ENCODE measurements around the gene ZNF746. TPM values are rescaled to one million over a fixed set of nuclear protein-coding genes. Genes with fewer than 3 reads are reported as not detected.
"Not testable (repeated sequence)": the region's sequence is repeated elsewhere in the genome, so short reads cannot be mapped to it uniquely, and the experiment has no call there.

ZNF746 gene
- total RNA-seq, 1 donor from 2014 or later, result 16.2 TPM

DNA sequence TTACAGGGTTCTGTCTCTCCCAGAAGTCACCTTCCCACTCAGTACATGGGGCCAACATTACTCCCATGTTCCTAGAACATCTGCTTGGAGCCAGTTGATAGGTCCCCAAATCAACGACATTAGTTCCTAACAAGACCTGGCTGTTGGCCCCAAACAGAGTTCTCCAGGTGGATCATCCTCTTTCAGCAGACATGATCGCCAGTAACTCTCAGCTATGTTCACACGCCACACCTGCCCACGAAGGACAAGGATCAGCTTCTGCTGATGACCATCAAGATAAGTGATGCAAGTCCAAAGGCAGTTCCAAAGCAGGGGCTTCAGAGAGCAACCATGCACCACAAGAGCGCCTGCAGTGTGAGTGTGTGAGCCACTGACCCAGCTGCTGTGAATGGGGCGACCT is 47.7 kb downstream of the ZNF746 start:
- Mint-ChIP-seq H3K4me3 (ENCODE audit: unreplicated experiment) (no peak overlapping the region), H3K27ac (ENCODE audit: unreplicated experiment) (no peak overlapping the region), H3K27me3 (ENCODE audit: low read depth) (no peaks in the 10 kb centered on the region), H3K36me3 (ENCODE audit: low read depth) (peaks cover 47% of the 10 kb centered on the region), H3K9me3 (ENCODE audit: low read depth) (no peaks in the 10 kb centered on the region), H3K4me1 (ENCODE audit: low read depth) (no peaks in the 10 kb centered on the region)
- TF ChIP-seq, protein P1, sequence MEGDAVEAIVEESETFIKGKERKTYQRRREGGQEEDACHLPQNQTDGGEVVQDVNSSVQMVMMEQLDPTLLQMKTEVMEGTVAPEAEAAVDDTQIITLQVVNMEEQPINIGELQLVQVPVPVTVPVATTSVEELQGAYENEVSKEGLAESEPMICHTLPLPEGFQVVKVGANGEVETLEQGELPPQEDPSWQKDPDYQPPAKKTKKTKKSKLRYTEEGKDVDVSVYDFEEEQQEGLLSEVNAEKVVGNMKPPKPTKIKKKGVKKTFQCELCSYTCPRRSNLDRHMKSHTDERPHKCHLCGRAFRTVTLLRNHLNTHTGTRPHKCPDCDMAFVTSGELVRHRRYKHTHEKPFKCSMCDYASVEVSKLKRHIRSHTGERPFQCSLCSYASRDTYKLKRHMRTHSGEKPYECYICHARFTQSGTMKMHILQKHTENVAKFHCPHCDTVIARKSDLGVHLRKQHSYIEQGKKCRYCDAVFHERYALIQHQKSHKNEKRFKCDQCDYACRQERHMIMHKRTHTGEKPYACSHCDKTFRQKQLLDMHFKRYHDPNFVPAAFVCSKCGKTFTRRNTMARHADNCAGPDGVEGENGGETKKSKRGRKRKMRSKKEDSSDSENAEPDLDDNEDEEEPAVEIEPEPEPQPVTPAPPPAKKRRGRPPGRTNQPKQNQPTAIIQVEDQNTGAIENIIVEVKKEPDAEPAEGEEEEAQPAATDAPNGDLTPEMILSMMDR (IDR thresholded peaks at IDR 0.05), result no peak
- no peak for DNase-seq (ENCODE audit: low spot score)

DNA sequence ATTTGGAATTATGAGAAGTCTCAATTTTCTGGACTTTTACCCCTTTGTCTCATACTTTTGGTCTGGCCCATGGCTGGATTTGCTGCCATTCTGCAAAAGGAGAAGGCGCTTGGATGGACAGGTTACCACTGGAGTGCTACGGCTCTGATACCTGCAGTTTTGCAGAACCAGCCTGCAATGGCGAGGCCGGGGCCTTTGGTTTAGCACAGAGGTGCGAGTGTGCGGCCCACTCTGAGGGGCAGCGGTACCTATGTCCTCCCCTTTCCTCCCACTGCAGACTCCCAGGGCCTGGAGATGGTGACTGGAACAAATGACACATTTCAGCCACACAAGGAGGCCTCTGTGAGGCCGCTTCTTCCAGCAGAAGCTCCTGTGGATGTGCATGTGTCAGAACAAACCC is 48.6 kb downstream of the ZNF746 start:
- no peak overlapping the region for H3K4me3 Mint-ChIP-seq (ENCODE audit: unreplicated experiment)
- H3K4me1 Mint-ChIP-seq (ENCODE audit: low read depth), result no peaks in the 10 kb centered on the region
- peaks cover 46% of the 10 kb centered on the region for H3K36me3 Mint-ChIP-seq (ENCODE audit: low read depth)
- H3K9me3 Mint-ChIP-seq (ENCODE audit: low read depth), result no peaks in the 10 kb centered on the region
- TF ChIP-seq, protein P1 (IDR thresholded peaks at IDR 0.05), result no peak
- no peaks in the 10 kb centered on the region for H3K27me3 Mint-ChIP-seq (ENCODE audit: low read depth)
- H3K27ac Mint-ChIP-seq (ENCODE audit: unreplicated experiment), result no peak overlapping the region
- no peak for DNase-seq (ENCODE audit: low spot score)

DNA sequence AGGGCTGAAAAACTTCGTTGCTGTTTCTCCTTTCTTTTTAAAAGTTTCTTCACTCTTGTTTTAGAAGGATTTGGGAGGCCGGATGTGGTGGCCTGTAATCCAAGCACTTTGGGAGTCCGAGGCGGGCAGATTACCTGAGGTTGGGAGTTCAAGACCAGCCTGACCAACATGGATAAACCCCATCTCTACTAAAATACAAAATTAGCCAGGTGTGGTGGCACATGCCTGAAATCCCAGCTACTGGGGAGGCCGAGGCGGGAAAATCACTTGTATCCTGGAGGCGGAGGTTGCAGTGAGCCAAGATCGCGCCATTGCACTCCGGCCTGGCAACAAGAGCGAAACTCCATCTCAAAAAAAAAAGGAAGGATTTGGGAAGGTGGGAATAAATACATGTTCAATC is 51.6 kb downstream of the ZNF746 start:
- not testable (repeated sequence) for H3K9me3 Mint-ChIP-seq (ENCODE audit: low read depth); DNase-seq (ENCODE audit: low spot score); H3K27me3 Mint-ChIP-seq (ENCODE audit: low read depth); H3K4me3 Mint-ChIP-seq (ENCODE audit: unreplicated experiment); H3K27ac Mint-ChIP-seq (ENCODE audit: unreplicated experiment); H3K4me1 Mint-ChIP-seq (ENCODE audit: low read depth)
- H3K36me3 Mint-ChIP-seq (ENCODE audit: low read depth), result peaks cover 44% of the 10 kb centered on the region

DNA sequence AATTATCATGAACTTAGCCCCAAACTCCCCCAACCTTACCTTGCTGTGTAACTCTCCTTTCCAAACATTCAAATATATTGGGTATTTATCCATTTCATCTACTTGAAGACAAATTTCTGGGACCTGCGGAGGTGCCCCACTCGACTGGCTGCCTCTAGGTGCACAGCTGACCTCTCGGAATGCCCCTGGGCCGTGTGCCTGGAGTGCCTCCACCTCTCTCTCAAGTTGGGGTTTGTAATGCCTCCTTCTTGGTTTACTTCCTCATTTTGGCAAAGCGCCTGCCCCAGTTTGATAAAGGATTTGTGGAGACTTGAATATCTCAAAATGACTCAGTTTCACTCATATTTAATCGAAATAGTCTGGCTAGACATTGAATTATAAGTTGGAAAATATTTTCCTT is 53.3 kb downstream of the ZNF746 start:
- no peak for DNase-seq (ENCODE audit: low spot score)
- TF ChIP-seq, protein P1 (IDR thresholded peaks at IDR 0.05), result no peak
- H3K27ac Mint-ChIP-seq (ENCODE audit: unreplicated experiment), result no peak overlapping the region
- H3K4me3 Mint-ChIP-seq (ENCODE audit: unreplicated experiment), result no peak overlapping the region
- no peaks in the 10 kb centered on the region for H3K4me1 Mint-ChIP-seq (ENCODE audit: low read depth)
- H3K9me3 Mint-ChIP-seq (ENCODE audit: low read depth), result no peaks in the 10 kb centered on the region
- H3K27me3 Mint-ChIP-seq (ENCODE audit: low read depth), result no peaks in the 10 kb centered on the region
- H3K36me3 Mint-ChIP-seq (ENCODE audit: low read depth), result peaks cover 28% of the 10 kb centered on the region

DNA sequence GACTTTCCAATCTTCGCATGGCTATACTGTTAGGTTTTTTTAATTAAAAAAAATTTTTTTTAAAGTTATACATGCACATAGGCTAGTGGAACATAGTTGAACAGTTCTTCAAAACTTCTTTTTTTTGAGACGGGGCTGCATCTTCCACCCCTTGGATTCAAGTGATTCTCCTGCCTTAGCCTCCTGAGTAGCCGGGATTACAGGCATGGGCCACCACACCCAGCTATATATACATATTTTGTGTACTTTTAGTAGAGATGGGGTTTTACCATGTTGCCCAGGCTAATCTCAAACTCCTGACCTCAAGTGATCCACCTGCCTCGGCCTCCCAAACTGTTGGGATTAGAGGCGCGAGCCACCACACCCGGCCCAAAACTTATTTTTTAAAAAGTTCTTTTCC is 54.1 kb downstream of the ZNF746 start:
- Mint-ChIP-seq H3K4me3 (ENCODE audit: unreplicated experiment) (no peak overlapping the region), H3K27me3 (ENCODE audit: low read depth) (no peaks in the 10 kb centered on the region), H3K4me1 (ENCODE audit: low read depth) (no peaks in the 10 kb centered on the region), H3K36me3 (ENCODE audit: low read depth) (peaks cover 30% of the 10 kb centered on the region), H3K9me3 (ENCODE audit: low read depth) (no peaks in the 10 kb centered on the region), H3K27ac (ENCODE audit: unreplicated experiment) (no peak overlapping the region)
- TF ChIP-seq, protein P1 (IDR thresholded peaks at IDR 0.05), result no peak
- DNase-seq (ENCODE audit: low spot score), result no peak

DNA sequence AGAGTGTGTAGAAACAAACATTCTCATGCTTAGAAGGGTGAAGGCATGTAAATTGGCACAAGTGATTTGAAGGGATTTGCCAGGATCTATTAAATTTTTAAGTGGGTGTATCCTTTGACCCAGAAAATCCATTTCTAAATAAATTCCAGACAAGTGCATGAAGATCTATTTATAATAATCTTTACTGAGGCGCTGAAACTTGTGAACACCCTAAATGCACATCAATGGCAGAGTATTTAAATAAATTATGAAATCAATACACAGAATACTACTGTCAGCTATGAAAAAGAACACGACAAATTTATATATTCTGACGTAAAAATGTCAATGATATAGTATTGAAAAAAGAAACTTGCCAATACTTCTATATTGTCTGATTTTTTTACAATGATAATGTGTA is 54.7 kb downstream of the ZNF746 start:
- Mint-ChIP-seq H3K4me3 (ENCODE audit: unreplicated experiment) (no peak overlapping the region), H3K4me1 (ENCODE audit: low read depth) (no peaks in the 10 kb centered on the region), H3K9me3 (ENCODE audit: low read depth) (no peaks in the 10 kb centered on the region), H3K27ac (ENCODE audit: unreplicated experiment) (no peak overlapping the region), H3K27me3 (ENCODE audit: low read depth) (no peaks in the 10 kb centered on the region), H3K36me3 (ENCODE audit: low read depth) (peaks cover 30% of the 10 kb centered on the region)
- no peak for DNase-seq (ENCODE audit: low spot score)
- TF ChIP-seq, protein P1 (IDR thresholded peaks at IDR 0.05), result no peak
